CD4-positive, CD25-positive, alpha-beta regulatory T cell (primary cell): ENCODE data around the gene TEX11. TPM values are rescaled to one million over a fixed set of nuclear protein-coding genes. Genes with fewer than 3 reads are reported as not detected.

Experiments used
- ATAC-seq, 2 donors: fragments of 150-1000 bp; cut with Tn5 transposase; one replicate each; pipeline ENCODE4 v1.10.0; 2021; ENCODE audit warnings: low read depth in 2 of 2, moderate number of reproducible peaks in 2 of 2, moderate library complexity in 1 of 2
- DNase-seq, 3 donors: peaks; one replicate each; pipeline versions ENCODE4 v3.0.0 to v3.0.0-alpha.2; 2012 to 2022; ENCODE audit warnings: mixed read lengths in 1 of 3
- H3K27ac ChIP-seq: one replicate; pipeline ENCODE4 v1.7.0; 2013; ENCODE audit warnings: mild to moderate bottlenecking, low read length; ENCODE audit not compliant: insufficient read depth, poor library complexity, severe bottlenecking
- H3K27me3 ChIP-seq: one replicate; pipeline ENCODE4 v1.7.0; 2013; ENCODE audit warnings: low read length; ENCODE audit not compliant: control insufficient read depth, insufficient read depth
- H3K36me3 ChIP-seq: one replicate; pipeline ENCODE4 v1.7.0; 2013; ENCODE audit warnings: mild to moderate bottlenecking, low read length, moderate library complexity; ENCODE audit not compliant: control insufficient read depth, insufficient read depth
- H3K4me1 ChIP-seq: 2 replicates; pipeline ENCODE4 v1.7.0; 2013; ENCODE audit warnings: mild to moderate bottlenecking, low read length; ENCODE audit not compliant: insufficient read depth, control insufficient read depth, poor library complexity, severe bottlenecking
- H3K4me3 ChIP-seq: one replicate; pipeline ENCODE4 v1.7.0; 2013; ENCODE audit warnings: low read depth, mild to moderate bottlenecking, low read length, moderate library complexity
- H3K9me3 ChIP-seq, 2 experiments: 1 replicate in 1 of 2; 2 replicates in 1 of 2; pipeline ENCODE4 v1.7.0; 2013; ENCODE audit warnings: low read length in 2 of 2, mild to moderate bottlenecking in 1 of 2, moderate library complexity in 1 of 2; ENCODE audit not compliant: control insufficient read depth in 2 of 2
- H3K27ac Mint-ChIP-seq, 3 donors: one replicate each; pipeline ENCODE4 v1.8.0; 2020 to 2022; ENCODE audit warnings: mild to moderate bottlenecking in 3 of 3, mixed read lengths in 3 of 3, moderate library complexity in 2 of 3
- H3K27me3 Mint-ChIP-seq: one replicate; pipeline ENCODE4 v1.8.0; 2022; ENCODE audit warnings: mild to moderate bottlenecking, mixed read lengths
- H3K36me3 Mint-ChIP-seq: one replicate; pipeline ENCODE4 v1.8.0; 2020; ENCODE audit warnings: mixed read lengths
- H3K4me1 Mint-ChIP-seq, 4 donors: one replicate each; pipeline ENCODE4 v1.8.0; 2020 to 2022; ENCODE audit warnings: mixed read lengths in 4 of 4, mild to moderate bottlenecking in 1 of 4
- H3K4me3 Mint-ChIP-seq, 4 donors: one replicate each; pipeline ENCODE4 v1.8.0; 2020 to 2022; ENCODE audit warnings: mild to moderate bottlenecking in 4 of 4, mixed read lengths in 4 of 4, moderate library complexity in 3 of 4
- H3K9me3 Mint-ChIP-seq, 7 donors: one replicate each; pipeline ENCODE4 v1.8.0; 2020 to 2022; ENCODE audit warnings: mixed read lengths in 7 of 7, mild to moderate bottlenecking in 3 of 7, moderate library complexity in 2 of 7
- polyA plus RNA-seq, 4 donors: library from polyadenylated mRNA; unstranded; fragments of 300-500 nt; fragmentation: Illumina TruSeq; gene quantifications; one replicate each; pipeline ENCODE4 v1.2.3, GENCODE V29; 2021
- total RNA-seq: library from RNA; stranded (reverse); gene quantifications from one replicate; pipeline ENCODE4 v1.2.3, GENCODE V29; 2022

Gene TEX11
- total and polyA plus RNA-seq, 5 donors from 2014 or later = not detected

GRCh38 chrX:70494441-70494840, 414.1 kb downstream of the TEX11 start:
- Histone ChIP-seq H3K4me3 (no peak overlapping the region), H3K4me1 (no peaks in the 10 kb centered on the region), H3K36me3 (peaks cover 49% of the 10 kb centered on the region), H3K27ac (no peak overlapping the region), H3K9me3 (no peaks in the 10 kb centered on the region), H3K27me3 (no peaks in the 10 kb centered on the region)
- H3K4me3 Mint-ChIP-seq = no peak overlapping the region
- H3K4me1 Mint-ChIP-seq = peaks cover 0 to 5% (median 0%) of the 10 kb centered on the region in 4 donors
- peak overlapping the region in 1 of 3 donors; percentile 43 for H3K27ac Mint-ChIP-seq
- H3K9me3 Mint-ChIP-seq = no peaks in the 10 kb centered on the region
- ATAC-seq (no peak), DNase-seq (no peak)
- no peaks in the 10 kb centered on the region for H3K27me3 Mint-ChIP-seq
- peaks cover 28% of the 10 kb centered on the region for H3K36me3 Mint-ChIP-seq

DNA sequence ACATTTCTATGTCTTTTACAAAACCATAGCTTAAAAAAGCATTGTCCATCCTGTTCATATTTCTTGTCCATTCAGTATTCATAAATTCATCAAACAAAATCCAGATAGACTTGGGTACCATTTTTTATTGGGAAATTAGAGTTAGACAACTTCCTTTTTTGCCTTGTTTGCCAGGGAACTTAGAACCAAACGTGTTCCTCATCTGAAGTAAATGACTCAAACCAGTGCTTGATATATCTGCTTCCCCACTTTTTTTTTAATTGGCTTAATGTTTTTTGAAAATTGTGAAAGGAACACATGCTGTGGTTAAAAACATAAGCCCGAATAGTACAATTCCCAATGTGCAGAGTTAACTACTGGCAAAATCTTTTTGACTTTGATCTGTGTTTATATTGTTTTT, 419.7 kb downstream of the TEX11 start:
- no peaks in the 10 kb centered on the region for H3K9me3 Mint-ChIP-seq
- DNase-seq (no peak), ATAC-seq (no peak)
- H3K36me3 ChIP-seq = peaks cover 18% of the 10 kb centered on the region
- no peaks in the 10 kb centered on the region for H3K9me3 ChIP-seq
- no peak overlapping the region for H3K27ac Mint-ChIP-seq
- H3K36me3 Mint-ChIP-seq = peaks cover 25% of the 10 kb centered on the region
- H3K4me1 ChIP-seq = no peaks in the 10 kb centered on the region
- no peak overlapping the region for H3K4me3 ChIP-seq
- no peak overlapping the region for H3K27ac ChIP-seq
- no peaks in the 10 kb centered on the region for H3K4me1 Mint-ChIP-seq
- H3K4me3 Mint-ChIP-seq = no peak overlapping the region
- H3K27me3 ChIP-seq = no peaks in the 10 kb centered on the region
- H3K27me3 Mint-ChIP-seq = no peaks in the 10 kb centered on the region

DNA sequence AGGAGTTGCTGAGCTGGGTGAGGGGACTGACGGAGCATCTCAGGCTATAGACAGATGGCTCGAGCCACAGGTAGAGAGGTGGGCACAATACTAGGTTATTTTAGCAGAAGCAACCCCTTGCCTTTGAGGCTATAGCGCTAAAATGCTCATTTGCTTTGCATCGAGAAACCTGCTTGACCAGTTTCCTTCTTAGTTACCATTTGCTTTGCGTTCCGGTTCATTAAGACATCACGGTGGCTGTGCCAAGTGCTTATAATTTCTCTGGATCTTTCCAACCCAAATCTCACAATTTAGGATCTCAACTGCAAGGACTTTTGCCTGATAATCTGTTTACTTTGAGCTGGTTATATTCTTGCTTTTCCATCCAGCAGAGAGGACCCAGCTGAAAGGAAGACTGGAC, 423.0 kb downstream of the TEX11 start:
- no peak for ATAC-seq
- H3K27me3 Mint-ChIP-seq = no peaks in the 10 kb centered on the region

DNA sequence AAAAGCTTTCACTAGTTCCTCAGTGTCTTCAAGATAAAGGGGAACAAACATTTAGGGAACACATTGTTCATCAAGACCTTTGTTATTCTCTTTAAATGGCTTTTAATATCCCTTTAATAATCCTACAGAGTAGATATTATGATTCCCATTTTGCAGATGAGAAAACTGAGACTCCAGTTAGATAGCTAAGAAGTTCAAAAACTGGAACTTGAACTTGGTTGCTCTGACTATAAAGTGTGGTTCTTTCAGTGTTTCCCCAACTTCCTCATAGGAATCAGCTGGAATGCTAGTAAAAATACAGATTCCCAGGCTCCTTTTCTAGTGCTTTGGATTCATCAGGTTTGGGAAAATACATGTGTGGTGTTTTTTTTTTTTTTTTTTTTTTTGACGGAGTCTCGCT, 426.2 kb downstream of the TEX11 start:
- Mint-ChIP-seq H3K27me3 (no peaks in the 10 kb centered on the region), H3K27ac (no peak overlapping the region), H3K4me3 (no peak overlapping the region), H3K4me1 (peaks cover 0 to 5% (median 0%) of the 10 kb centered on the region in 4 donors), H3K9me3 (no peaks in the 10 kb centered on the region), H3K36me3 (peaks cover 8% of the 10 kb centered on the region)
- DNase-seq = no peak
- H3K4me1 ChIP-seq = no peaks in the 10 kb centered on the region
- no peak for ATAC-seq
- H3K9me3 ChIP-seq = no peaks in the 10 kb centered on the region
- H3K27me3 ChIP-seq = no peaks in the 10 kb centered on the region
- H3K27ac ChIP-seq = no peak overlapping the region
- peaks cover 26% of the 10 kb centered on the region for H3K36me3 ChIP-seq
- H3K4me3 ChIP-seq = no peak overlapping the region

More for the DNA sequence above, 423.0 kb downstream of the TEX11 start:
- Histone ChIP-seq H3K4me3 (no peak overlapping the region), H3K27ac (no peak overlapping the region), H3K27me3 (no peaks in the 10 kb centered on the region), H3K9me3 (no peaks in the 10 kb centered on the region), H3K36me3 (peaks cover 21% of the 10 kb centered on the region), H3K4me1 (no peaks in the 10 kb centered on the region)
- Mint-ChIP-seq H3K9me3 (no peaks in the 10 kb centered on the region), H3K36me3 (peaks cover 13% of the 10 kb centered on the region), H3K27ac (no peak overlapping the region), H3K4me1 (no peaks in the 10 kb centered on the region), H3K4me3 (no peak overlapping the region)
- DNase-seq = no peak

GRCh38 chrX:70481471-70482270, 426.8 kb downstream of the TEX11 start:
- no peak overlapping the region for H3K27ac Mint-ChIP-seq
- H3K36me3 Mint-ChIP-seq = peaks cover 8% of the 10 kb centered on the region
- no peak overlapping the region for H3K4me3 Mint-ChIP-seq

GRCh38 chrX:70480660-70481018, 427.9 kb downstream of the TEX11 start:
- no peaks in the 10 kb centered on the region for H3K27me3 Mint-ChIP-seq
- no peak overlapping the region for H3K27ac Mint-ChIP-seq
- no peak for DNase-seq

More at GRCh38 chrX:70481471-70482270, 426.8 kb downstream of the TEX11 start:
- DNase-seq (no peak), ATAC-seq (no peak)
- no peak overlapping the region for H3K4me3 ChIP-seq
- Mint-ChIP-seq H3K9me3 (no peaks in the 10 kb centered on the region), H3K4me1 (peaks cover 0 to 5% (median 0%) of the 10 kb centered on the region in 4 donors), H3K27me3 (no peaks in the 10 kb centered on the region)
- no peak overlapping the region for H3K27ac ChIP-seq
- H3K4me1 ChIP-seq = no peaks in the 10 kb centered on the region
- peaks cover 26% of the 10 kb centered on the region for H3K36me3 ChIP-seq
- no peaks in the 10 kb centered on the region for H3K9me3 ChIP-seq
- no peaks in the 10 kb centered on the region for H3K27me3 ChIP-seq

GRCh38 chrX:70479922-70480659, 428.4 kb downstream of the TEX11 start:
- no peaks in the 10 kb centered on the region for H3K4me1 ChIP-seq
- Mint-ChIP-seq H3K4me3 (no peak overlapping the region), H3K36me3 (peaks cover 4% of the 10 kb centered on the region), H3K9me3 (no peaks in the 10 kb centered on the region), H3K27ac (no peak overlapping the region), H3K4me1 (peaks cover 0 to 5% (median 2%) of the 10 kb centered on the region in 4 donors), H3K27me3 (no peaks in the 10 kb centered on the region)
- no peak for ATAC-seq
- no peak overlapping the region for H3K4me3 ChIP-seq
- H3K27ac ChIP-seq = no peak overlapping the region
- no peaks in the 10 kb centered on the region for H3K27me3 ChIP-seq
- no peaks in the 10 kb centered on the region for H3K9me3 ChIP-seq
- no peak for DNase-seq
- peaks cover 26% of the 10 kb centered on the region for H3K36me3 ChIP-seq

More at GRCh38 chrX:70480660-70481018, 427.9 kb downstream of the TEX11 start:
- Mint-ChIP-seq H3K9me3 (no peaks in the 10 kb centered on the region), H3K4me3 (no peak overlapping the region), H3K4me1 (peaks cover 0 to 5% (median 2%) of the 10 kb centered on the region in 4 donors), H3K36me3 (peaks cover 4% of the 10 kb centered on the region)
- Histone ChIP-seq H3K4me3 (no peak overlapping the region), H3K9me3 (no peaks in the 10 kb centered on the region), H3K36me3 (peaks cover 26% of the 10 kb centered on the region), H3K4me1 (no peaks in the 10 kb centered on the region), H3K27ac (no peak overlapping the region), H3K27me3 (no peaks in the 10 kb centered on the region)
- ATAC-seq = no peak
